ENCODE measurements around the gene YIPF3.
"Not testable (repeated sequence)": the region's sequence is repeated elsewhere in the genome, so short reads cannot be mapped to it uniquely, and the experiment has no call there.

Gene YIPF3

DNA sequence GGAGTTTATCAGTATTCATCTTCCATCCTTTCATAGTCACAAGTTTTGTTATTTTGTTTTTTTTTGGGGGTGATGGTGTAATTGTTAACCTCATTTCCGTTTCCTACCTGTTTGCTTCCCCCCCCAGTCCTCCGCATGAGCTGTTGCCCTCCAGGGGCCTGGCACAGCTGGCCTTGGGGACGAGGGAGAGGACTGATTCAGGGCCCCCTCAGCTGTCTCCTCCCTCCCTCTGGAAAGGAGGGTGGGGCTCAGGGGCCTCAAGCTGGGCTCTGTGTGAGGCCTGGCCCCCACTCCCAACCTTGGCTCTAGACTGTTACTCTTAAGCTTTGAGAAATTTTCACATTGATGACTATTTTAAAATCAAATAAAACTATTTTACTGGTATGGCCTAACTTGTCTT lies 10.6 kb downstream of the YIPF3 start:
- TF ChIP-seq FOXP2 (optimal IDR thresholded peaks at IDR 0.05; ENCODE audit: control extremely low read depth, extremely low read length, insufficient read depth) (no peak), POLR2AphosphoS5 (IDR thresholded peaks at IDR 0.05; ENCODE audit: borderline replicate concordance, low read depth, low read length) (no peak), EZH2 (IDR thresholded peaks at IDR 0.05) (no peak)

GRCh38 chr6:43505718-43506117 lies 11.0 kb downstream of the YIPF3 start:
- no peak overlapping the region for H3K9ac ChIP-seq (ENCODE audit: insufficient read length)
- H3K4me3 ChIP-seq = no peak overlapping the region
- H3K36me3 ChIP-seq (ENCODE audit: insufficient read depth, low read length) = peaks cover 11% of the 10 kb centered on the region; the same call in 1 of the 2 replicates
- no peaks in the 10 kb centered on the region for H3K9me3 ChIP-seq (ENCODE audit: low read depth, low read length)
- H3K27ac ChIP-seq = no peak overlapping the region
- TF ChIP-seq FOXP2 (optimal IDR thresholded peaks at IDR 0.05; ENCODE audit: control extremely low read depth, extremely low read length, insufficient read depth) (no peak), EZH2 (IDR thresholded peaks at IDR 0.05) (no peak), POLR2AphosphoS5 (IDR thresholded peaks at IDR 0.05; ENCODE audit: borderline replicate concordance, low read depth, low read length) (no peak)
- DNase-seq (ENCODE audit: low read depth, low spot score) = no peak

More for the DNA sequence above, 10.6 kb downstream of the YIPF3 start:
- Histone ChIP-seq H3K36me3 (ENCODE audit: insufficient read depth, low read length) (peaks cover 7% of the 10 kb centered on the region; the same call in 1 of the 2 replicates), H3K4me3 (no peak overlapping the region), H3K9ac (ENCODE audit: insufficient read length) (no peak overlapping the region), H3K9me3 (ENCODE audit: low read depth, low read length) (no peaks in the 10 kb centered on the region), H3K27ac (no peak overlapping the region)
- no peak for DNase-seq (ENCODE audit: low read depth, low spot score)

- Histone ChIP-seq H3K36me3 (ENCODE audit: insufficient read depth, low read length) (peaks cover 18% of the 10 kb centered on the region; the same call in 1 of the 2 replicates), H3K4me3 (no peak overlapping the region), H3K9me3 (ENCODE audit: low read depth, low read length) (no peaks in the 10 kb centered on the region), H3K9ac (ENCODE audit: insufficient read length) (no peak overlapping the region), H3K27ac (no peak overlapping the region)
- DNase-seq (ENCODE audit: low read depth, low spot score) = no peak
- TF ChIP-seq POLR2AphosphoS5 (IDR thresholded peaks at IDR 0.05; ENCODE audit: borderline replicate concordance, low read depth, low read length) = no peak
Observed at GRCh38 chr6:43504756-43505593, 11.8 kb downstream of the YIPF3 start.

GRCh38 chr6:43503443-43503842 lies 13.3 kb downstream of the YIPF3 start:
- H3K9me3 ChIP-seq (ENCODE audit: low read depth, low read length) = no peaks in the 10 kb centered on the region
- H3K27ac ChIP-seq = no peak overlapping the region
- TF ChIP-seq EZH2 (IDR thresholded peaks at IDR 0.05) = no peak
- TF ChIP-seq FOXP2 (optimal IDR thresholded peaks at IDR 0.05; ENCODE audit: control extremely low read depth, extremely low read length, insufficient read depth) = no peak
- no peak for TF ChIP-seq POLR2AphosphoS5 (IDR thresholded peaks at IDR 0.05; ENCODE audit: borderline replicate concordance, low read depth, low read length)
- no peak overlapping the region for H3K9ac ChIP-seq (ENCODE audit: insufficient read length)
- DNase-seq (ENCODE audit: low read depth, low spot score) = no peak
- H3K4me3 ChIP-seq = no peak overlapping the region
- H3K36me3 ChIP-seq (ENCODE audit: insufficient read depth, low read length) = peaks cover 33% of the 10 kb centered on the region; the same call in 1 of the 2 replicates

GRCh38 chr6:43502666-43503065 lies 14.1 kb downstream of the YIPF3 start:
- Histone ChIP-seq H3K4me3 (no peak overlapping the region), H3K9ac (ENCODE audit: insufficient read length) (no peak overlapping the region), H3K27ac (no peak overlapping the region), H3K9me3 (ENCODE audit: low read depth, low read length) (no peaks in the 10 kb centered on the region), H3K36me3 (ENCODE audit: insufficient read depth, low read length) (peaks cover 38% of the 10 kb centered on the region; the same call in 1 of the 2 replicates)
- TF ChIP-seq POLR2AphosphoS5 (IDR thresholded peaks at IDR 0.05; ENCODE audit: borderline replicate concordance, low read depth, low read length) (no peak), FOXP2 (optimal IDR thresholded peaks at IDR 0.05; ENCODE audit: control extremely low read depth, extremely low read length, insufficient read depth) (no peak), EZH2 (IDR thresholded peaks at IDR 0.05) (no peak)
- DNase-seq (ENCODE audit: low read depth, low spot score) = no peak

DNA sequence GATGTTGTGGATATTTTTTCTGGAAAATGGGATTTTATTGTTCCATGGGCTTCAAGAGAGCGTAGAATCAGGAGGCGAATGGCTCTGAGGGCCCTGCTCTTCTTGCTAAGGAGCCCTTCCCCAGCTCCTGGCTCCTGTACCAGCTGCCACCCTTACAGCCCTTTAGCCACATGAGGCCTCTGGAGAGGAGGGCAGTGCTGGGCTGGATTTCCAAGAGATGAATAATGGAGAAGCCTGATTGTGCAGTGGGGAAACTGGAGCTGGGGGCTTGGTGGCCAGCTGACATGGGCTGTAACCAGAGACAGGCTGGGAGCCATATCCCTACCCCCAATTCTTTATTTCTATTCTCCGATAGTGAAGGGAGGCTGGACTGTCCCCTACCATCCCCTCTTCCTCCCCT lies 15.8 kb downstream of the YIPF3 start:
- Histone ChIP-seq H3K9me3 (ENCODE audit: low read depth, low read length) (no peaks in the 10 kb centered on the region), H3K4me3 (no peak overlapping the region), H3K9ac (ENCODE audit: insufficient read length) (no peak overlapping the region), H3K27ac (no peak overlapping the region), H3K36me3 (ENCODE audit: insufficient read depth, low read length) (peaks cover 40% of the 10 kb centered on the region; the same call in 1 of the 2 replicates)
- no peak for DNase-seq (ENCODE audit: low read depth, low spot score)
- TF ChIP-seq POLR2AphosphoS5 (IDR thresholded peaks at IDR 0.05; ENCODE audit: borderline replicate concordance, low read depth, low read length) (no peak), FOXP2 (optimal IDR thresholded peaks at IDR 0.05; ENCODE audit: control extremely low read depth, extremely low read length, insufficient read depth) (no peak), EZH2 (IDR thresholded peaks at IDR 0.05) (no peak)

GRCh38 chr6:43499028-43499815 lies 17.5 kb downstream of the YIPF3 start:
- H3K27ac ChIP-seq = no peak overlapping the region
- no peak for TF ChIP-seq POLR2AphosphoS5 (IDR thresholded peaks at IDR 0.05; ENCODE audit: borderline replicate concordance, low read depth, low read length)
- no peak for TF ChIP-seq EZH2 (IDR thresholded peaks at IDR 0.05)
- TF ChIP-seq FOXP2 (optimal IDR thresholded peaks at IDR 0.05; ENCODE audit: control extremely low read depth, extremely low read length, insufficient read depth) = no peak
- no peaks in the 10 kb centered on the region for H3K9me3 ChIP-seq (ENCODE audit: low read depth, low read length)
- H3K4me3 ChIP-seq = no peak overlapping the region
- DNase-seq (ENCODE audit: low read depth, low spot score) = no peak
- no peak overlapping the region for H3K9ac ChIP-seq (ENCODE audit: insufficient read length)
- peaks cover 40% of the 10 kb centered on the region; the same call in 1 of the 2 replicates for H3K36me3 ChIP-seq (ENCODE audit: insufficient read depth, low read length)

- peaks cover 40% of the 10 kb centered on the region; the same call in 1 of the 2 replicates for H3K36me3 ChIP-seq (ENCODE audit: insufficient read depth, low read length)
- not testable (repeated sequence) for DNase-seq (ENCODE audit: low read depth, low spot score); H3K27ac ChIP-seq; H3K9ac ChIP-seq (ENCODE audit: insufficient read length); H3K9me3 ChIP-seq (ENCODE audit: low read depth, low read length); H3K4me3 ChIP-seq
Observed at GRCh38 chr6:43498291-43498690, 18.4 kb downstream of the YIPF3 start.

Measured in SK-N-MC (cell line).